AG08395 (cell line): ENCODE data around the gene CCDC17.

ENCODE experiments used
- DNase-seq: peaks from one replicate; pipeline ENCODE4 v3.0.0; 2012; ENCODE audit warnings: mixed read lengths, low spot score

CCDC17 gene

GRCh38 chr1:45583666-45584350 is 40.0 kb downstream of the CCDC17 start, which contains the start of gene NASP:
Gene NASP, plus strand, starts transcription at chr1:45584041. Its CDS starts 106 bp downstream, at chr1:45584147.
- peak; percentile 93 for DNase-seq

GRCh38 chr1:45583264-45583665 is 40.6 kb downstream of the CCDC17 start:
- peak; percentile 100 for DNase-seq

GRCh38 chr1:45574105-45574626 is 49.7 kb downstream of the CCDC17 start:
- DNase-seq: no peak

GRCh38 chr1:45573231-45573804 is 50.5 kb downstream of the CCDC17 start:
- no peak for DNase-seq

GRCh38 chr1:45570631-45571030 is 53.2 kb downstream of the CCDC17 start:
- DNase-seq: no peak
